SK-N-MC (cell line): ENCODE measurements around the gene TEX22.
A peak's percentile ranks its signal among the peaks of the same experiment; 100 is the strongest.

ENCODE experiments used
- DNase-seq: peaks from one replicate; pipeline ENCODE4 v3.0.0-alpha.2; 2011; ENCODE audit warnings: low read depth, low spot score
- H3K27ac ChIP-seq: fragments of 200-600 bp; sonication (generic); 2 replicates; pipeline ENCODE4 v1.5.1; 2016; ENCODE audit warnings: mixed run types
- H3K36me3 ChIP-seq: fragments of 200-600 bp; sonication (generic); 2 replicates; pipeline ENCODE4 v1.6.1; 2017; ENCODE audit warnings: antibody characterized with exemption, low read length, mixed read lengths; ENCODE audit not compliant: insufficient read depth
- H3K4me3 ChIP-seq: fragments of 200-600 bp; sonication (generic); 2 replicates; pipeline ENCODE4 v1.5.1; 2016
- H3K9ac ChIP-seq: fragments of 200-600 bp; sonication (generic); 2 replicates; pipeline ENCODE4 v1.8.0; 2017; ENCODE audit warnings: mixed run types, mixed read lengths; ENCODE audit not compliant: insufficient read length
- H3K9me3 ChIP-seq: fragments of 200-600 bp; sonication (generic); 2 replicates; pipeline ENCODE4 v1.6.1; 2017; ENCODE audit warnings: low read depth, mild to moderate bottlenecking, antibody characterized with exemption, low read length, moderate library complexity, mixed read lengths
- EZH2 ChIP-seq: fragments of 200-600 bp; sonication (generic); IDR thresholded peaks from one replicate; pipeline ENCODE4 v1.6.1; 2017; ENCODE audit warnings: antibody characterized with exemption
- FOXP2 ChIP-seq: optimal IDR thresholded peaks from 2 replicates; pipeline ENCODE3; 2011; ENCODE audit warnings: mild to moderate bottlenecking, moderate library complexity; ENCODE audit not compliant: insufficient read depth; ENCODE audit errors: extremely low read length, control extremely low read depth
- POLR2AphosphoS5 ChIP-seq: IDR thresholded peaks from 2 replicates; pipeline ENCODE4 v1.6.1; 2012; ENCODE audit warnings: mild to moderate bottlenecking, low read depth, low read length, borderline replicate concordance

TEX22 gene

DNA sequence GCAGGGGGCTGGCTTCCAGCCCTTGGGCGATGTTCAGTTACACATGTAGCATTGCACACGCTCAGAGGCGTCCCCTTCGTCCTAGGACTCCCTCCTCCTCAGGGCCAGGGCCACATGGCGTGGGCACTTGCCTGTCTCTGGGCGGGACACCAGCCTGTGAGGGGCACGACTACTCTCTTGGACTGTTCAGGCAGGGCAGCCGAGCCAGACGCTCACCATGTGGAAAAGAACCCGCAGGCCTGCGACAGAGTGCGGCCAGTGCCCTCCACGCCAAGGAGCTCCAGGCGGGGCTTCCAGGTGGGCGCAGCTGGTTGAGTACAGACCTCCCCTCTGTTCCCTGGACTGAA is 42.2 kb downstream of the TEX22 start:
- peaks cover 17% of the 10 kb centered on the region for H3K36me3 ChIP-seq
- no peak overlapping the region for H3K4me3 ChIP-seq
- H3K9me3 ChIP-seq = no peaks in the 10 kb centered on the region
- no peak overlapping the region for H3K27ac ChIP-seq
- no peak overlapping the region for H3K9ac ChIP-seq
- DNase-seq = no peak
- TF ChIP-seq EZH2 (no peak), POLR2AphosphoS5 (no peak), FOXP2 (no peak)

DNA sequence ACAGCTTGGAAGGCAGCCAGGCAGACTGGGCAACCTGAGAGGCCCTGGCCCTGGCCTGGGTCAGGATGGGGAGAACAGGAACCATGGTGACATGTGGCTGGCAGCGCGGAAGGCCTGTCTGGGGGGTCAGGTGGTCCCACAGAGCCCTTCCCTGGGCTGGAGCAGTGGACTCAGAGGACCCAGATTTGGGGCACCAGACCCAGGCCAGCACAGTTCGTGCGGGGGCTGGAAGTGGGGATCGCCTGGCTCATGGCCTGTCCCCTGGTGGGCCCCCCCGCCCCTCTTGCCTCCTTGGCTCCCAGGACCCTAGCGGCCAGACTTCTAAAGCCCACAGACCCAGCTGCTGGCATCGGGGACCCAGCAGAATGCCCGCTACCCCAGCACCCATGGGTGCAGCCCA is 42.7 kb downstream of the TEX22 start:
- Histone ChIP-seq H3K9ac (no peak overlapping the region), H3K4me3 (no peak overlapping the region), H3K36me3 (peaks cover 17% of the 10 kb centered on the region), H3K9me3 (no peaks in the 10 kb centered on the region), H3K27ac (no peak overlapping the region)
- no peak for DNase-seq
- no peak for TF ChIP-seq EZH2
- TF ChIP-seq FOXP2 = no peak
- no peak for TF ChIP-seq POLR2AphosphoS5

GRCh38 chr14:105442125-105442524 is 43.8 kb downstream of the TEX22 start:
- TF ChIP-seq EZH2 = no peak
- TF ChIP-seq POLR2AphosphoS5 = no peak
- no peak for TF ChIP-seq FOXP2
- Histone ChIP-seq H3K9ac (no peak overlapping the region), H3K4me3 (no peak overlapping the region), H3K27ac (no peak overlapping the region; the same call in 1 of the 2 replicates), H3K36me3 (peaks cover 8% of the 10 kb centered on the region), H3K9me3 (no peaks in the 10 kb centered on the region)
- no peak for DNase-seq

GRCh38 chr14:105442834-105443233 is 44.5 kb downstream of the TEX22 start:
- H3K27ac ChIP-seq = no peak overlapping the region; the same call in 1 of the 2 replicates
- H3K9ac ChIP-seq = no peak overlapping the region
- peaks cover 8% of the 10 kb centered on the region for H3K36me3 ChIP-seq
- TF ChIP-seq FOXP2 (no peak), EZH2 (no peak), POLR2AphosphoS5 (no peak; the same call in 1 of the 2 replicates)
- H3K9me3 ChIP-seq = no peaks in the 10 kb centered on the region
- H3K4me3 ChIP-seq = no peak overlapping the region
- no peak for DNase-seq

- no peak overlapping the region for H3K4me3 ChIP-seq
- TF ChIP-seq EZH2 (no peak), FOXP2 (no peak), POLR2AphosphoS5 (no peak)
- DNase-seq = no peak
- H3K9ac ChIP-seq = no peak overlapping the region
- H3K27ac ChIP-seq = no peak overlapping the region
- peaks cover 16% of the 10 kb centered on the region for H3K36me3 ChIP-seq
- H3K9me3 ChIP-seq = no peaks in the 10 kb centered on the region
Observed at GRCh38 chr14:105444859-105445258, 46.5 kb downstream of the TEX22 start.

DNA sequence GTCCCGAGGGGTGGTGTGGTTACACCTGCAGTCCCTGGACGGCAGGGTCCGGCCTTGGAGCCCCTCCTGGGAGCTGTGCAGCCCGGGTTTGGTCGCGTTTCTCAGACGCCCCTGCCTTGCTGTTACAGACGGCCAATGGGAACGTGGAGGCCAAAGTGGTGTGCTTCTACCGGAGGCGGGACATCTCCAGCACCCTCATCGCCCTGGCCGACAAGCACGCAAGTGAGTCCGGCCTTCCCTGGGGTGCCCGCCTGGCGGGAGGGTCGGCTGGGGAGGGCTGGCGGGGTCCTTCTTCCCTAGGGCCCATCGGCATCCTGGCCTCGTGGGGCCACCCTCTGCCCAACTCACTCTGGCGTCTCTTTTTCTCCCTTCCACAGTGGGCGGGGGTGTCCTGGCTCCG is 47.0 kb downstream of the TEX22 start:
- H3K4me3 ChIP-seq = no peak overlapping the region
- H3K9me3 ChIP-seq = no peaks in the 10 kb centered on the region
- DNase-seq = no peak
- peaks cover 19% of the 10 kb centered on the region for H3K36me3 ChIP-seq
- no peak; the same call in 1 of the 2 replicates for TF ChIP-seq POLR2AphosphoS5
- no peak for TF ChIP-seq FOXP2
- TF ChIP-seq EZH2 = no peak
- H3K27ac ChIP-seq = peak overlapping the region; percentile 31; the same call in 1 of the 2 replicates
- H3K9ac ChIP-seq = no peak overlapping the region

DNA sequence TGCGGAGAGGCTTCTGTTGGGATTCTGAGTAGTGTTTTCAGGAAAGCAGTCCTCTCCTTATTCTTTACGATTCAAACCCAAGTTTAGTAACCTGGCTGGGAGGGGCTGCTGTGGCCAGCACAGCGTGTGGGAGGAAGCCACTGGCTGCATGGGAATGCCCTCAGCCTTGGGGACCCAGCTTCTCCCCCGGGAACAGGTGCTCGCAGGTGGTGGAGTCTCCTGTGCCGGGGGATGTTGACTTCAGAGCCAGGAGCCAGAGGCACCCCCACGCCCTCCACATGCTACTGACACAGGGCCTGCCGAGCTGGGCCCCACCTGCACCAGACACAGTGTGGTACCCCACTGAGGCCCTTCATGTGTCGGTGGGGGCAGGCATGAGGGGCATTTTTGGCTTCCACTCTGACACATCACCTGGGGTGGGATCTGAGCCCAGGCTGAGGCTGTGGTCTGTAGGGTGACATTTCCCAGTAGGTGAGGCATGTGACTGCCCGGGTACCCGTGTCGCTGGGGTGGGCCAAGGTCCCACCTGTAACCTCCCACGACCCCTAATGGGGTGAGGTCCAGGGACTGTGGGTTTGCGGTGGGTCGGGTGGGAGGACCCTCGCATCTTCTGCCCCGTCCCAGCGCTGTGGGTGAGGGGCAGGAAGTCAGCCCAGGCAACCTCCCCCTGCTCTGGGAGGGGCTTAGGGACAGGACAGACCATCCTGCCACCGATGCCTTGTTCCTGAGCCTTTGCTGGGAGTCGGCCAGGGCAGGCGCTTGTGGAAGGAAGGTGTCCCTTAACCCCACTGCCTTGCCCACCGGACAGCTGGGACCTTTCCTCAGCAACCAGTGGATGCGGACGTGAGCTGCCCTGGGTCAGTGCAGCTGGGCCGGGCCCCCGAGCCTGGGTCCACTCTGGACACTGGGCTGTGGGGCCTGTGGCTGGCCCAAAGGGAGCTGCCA is 47.8 kb downstream of the TEX22 start:
- H3K9me3 ChIP-seq = no peaks in the 10 kb centered on the region
- TF ChIP-seq FOXP2 = no peak
- H3K27ac ChIP-seq = peak overlapping the region; percentile 31; the same call in 1 of the 2 replicates
- no peak overlapping the region for H3K9ac ChIP-seq
- H3K36me3 ChIP-seq = peaks cover 25% of the 10 kb centered on the region
- no peak overlapping the region for H3K4me3 ChIP-seq
- DNase-seq = no peak

DNA sequence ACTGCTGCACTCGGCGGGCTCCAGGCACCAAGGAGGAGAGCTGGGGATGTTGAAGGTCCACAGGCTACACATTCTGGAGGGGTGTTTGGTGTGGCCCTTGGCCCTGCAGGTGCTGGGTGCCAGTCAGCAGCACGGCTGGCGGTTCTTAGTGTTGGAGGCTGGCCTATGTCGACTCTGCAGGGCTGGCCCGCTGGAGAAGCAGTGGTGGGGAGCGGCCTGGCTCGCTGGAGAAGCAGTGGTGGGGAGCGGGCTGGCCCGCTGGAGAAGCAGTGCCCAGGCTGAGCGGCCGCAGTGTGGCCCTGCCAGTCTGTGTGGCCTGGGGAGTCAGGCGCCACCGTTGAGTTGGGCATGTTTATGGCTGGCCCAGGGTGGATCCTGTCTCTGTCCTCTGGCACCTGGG is 48.6 kb downstream of the TEX22 start:
- TF ChIP-seq EZH2 = no peak
- no peak for TF ChIP-seq FOXP2
- TF ChIP-seq POLR2AphosphoS5 = no peak

More for the DNA sequence above, 48.6 kb downstream of the TEX22 start:
- Histone ChIP-seq H3K36me3 (peaks cover 23% of the 10 kb centered on the region), H3K4me3 (no peak overlapping the region), H3K9me3 (no peaks in the 10 kb centered on the region), H3K9ac (no peak overlapping the region), H3K27ac (no peak overlapping the region)
- DNase-seq = no peak
